ENCODE measurements around the gene FEM1B. TPM values are rescaled to one million over a fixed set of nuclear protein-coding genes. Genes with fewer than 3 reads are reported as not detected.

The FEM1B gene
- total RNA-seq, 1 experiment from 2014 or later = 22.1 TPM

- H3K36me3 ChIP-seq (ENCODE audit: low read depth, low read length) = no peaks in the 10 kb centered on the region
- no peak overlapping the region for H3K9ac ChIP-seq (ENCODE audit: low read length)
- no peaks in the 10 kb centered on the region for H3F3A ChIP-seq (ENCODE audit: low read length, unreplicated experiment)
- TF ChIP-seq EZH2 (IDR thresholded peaks at IDR 0.05; ENCODE audit: low read length, unreplicated experiment) = no peak
- no peaks in the 10 kb centered on the region for H3K79me2 ChIP-seq (ENCODE audit: low read length)
- H3K9me3 ChIP-seq (ENCODE audit: low read length) = no peaks in the 10 kb centered on the region
- H3K4me3 ChIP-seq (ENCODE audit: low read length) = no peak overlapping the region
- intact Hi-C loops (cut with micrococcal nuclease) = no loop called here
- no peaks in the 10 kb centered on the region for H3K4me1 ChIP-seq (ENCODE audit: insufficient read depth, low read length)
- no peaks in the 10 kb centered on the region for H3K27me3 ChIP-seq (ENCODE audit: low read length)
- ATAC-seq = no peak
- H3K4me2 ChIP-seq (ENCODE audit: low read length) = no peak overlapping the region
- no peak overlapping the region for H2AFZ ChIP-seq (ENCODE audit: low read length)
- no peaks in the 10 kb centered on the region for H3K9me2 ChIP-seq (replicated peaks; ENCODE audit: low read length)
- no peaks in the 10 kb centered on the region for H4K20me1 ChIP-seq (ENCODE audit: low read length)
- ChIA-PET POLR2A (ENCODE audit: unreplicated experiment) (no interaction called here), CTCF (no interaction called here)
- no peak for DNase-seq
- H3K27ac ChIP-seq (ENCODE audit: low read length) = no peak overlapping the region
- no TSS peak for BruUV-seq (replicated peaks)
Observed at GRCh38 chr15:68310804-68311463, 33.4 kb downstream of the FEM1B start.

- intact Hi-C loops (cut with micrococcal nuclease) = no loop called here
- ChIA-PET CTCF (no interaction called here), POLR2A (ENCODE audit: unreplicated experiment) (no interaction called here)
- Histone ChIP-seq H3K4me1 (ENCODE audit: insufficient read depth, low read length) (no peaks in the 10 kb centered on the region), H3K4me3 (ENCODE audit: low read length) (no peak overlapping the region), H4K20me1 (ENCODE audit: low read length) (no peaks in the 10 kb centered on the region), H3K9ac (ENCODE audit: low read length) (no peak overlapping the region), H3K36me3 (ENCODE audit: low read depth, low read length) (no peaks in the 10 kb centered on the region), H3K79me2 (ENCODE audit: low read length) (no peaks in the 10 kb centered on the region), H2AFZ (ENCODE audit: low read length) (no peak overlapping the region), H3F3A (ENCODE audit: low read length, unreplicated experiment) (no peaks in the 10 kb centered on the region), H3K27ac (ENCODE audit: low read length) (no peak overlapping the region), H3K9me3 (ENCODE audit: low read length) (no peaks in the 10 kb centered on the region), H3K27me3 (ENCODE audit: low read length) (no peaks in the 10 kb centered on the region), H3K4me2 (ENCODE audit: low read length) (no peak overlapping the region), H3K9me2 (replicated peaks; ENCODE audit: low read length) (no peaks in the 10 kb centered on the region)
- no peak for TF ChIP-seq CTCF (conservative IDR thresholded peaks at IDR 0.05; ENCODE audit: low read depth, low read length)
- TF ChIP-seq EZH2 (IDR thresholded peaks at IDR 0.05; ENCODE audit: low read length, unreplicated experiment) = no peak
- TF ChIP-seq EZH2phosphoT487 (IDR thresholded peaks at IDR 0.05; ENCODE audit: borderline replicate concordance, low read length) = no peak
- DNase-seq = no peak
- ATAC-seq = no peak
- no TSS peak for BruUV-seq (replicated peaks)
Observed at GRCh38 chr15:68311464-68311835, 33.9 kb downstream of the FEM1B start.

GRCh38 chr15:68311859-68312557 is 34.5 kb downstream of the FEM1B start:
- Histone ChIP-seq H3K9ac (ENCODE audit: low read length) (no peak overlapping the region), H3K4me2 (ENCODE audit: low read length) (no peak overlapping the region), H3K27me3 (ENCODE audit: low read length) (no peaks in the 10 kb centered on the region), H3K9me3 (ENCODE audit: low read length) (no peaks in the 10 kb centered on the region), H2AFZ (ENCODE audit: low read length) (no peak overlapping the region), H3K79me2 (ENCODE audit: low read length) (no peaks in the 10 kb centered on the region), H3K4me3 (ENCODE audit: low read length) (no peak overlapping the region), H3K27ac (ENCODE audit: low read length) (no peak overlapping the region), H3K36me3 (ENCODE audit: low read depth, low read length) (no peaks in the 10 kb centered on the region), H3K9me2 (replicated peaks; ENCODE audit: low read length) (no peaks in the 10 kb centered on the region), H3F3A (ENCODE audit: low read length, unreplicated experiment) (no peaks in the 10 kb centered on the region), H3K4me1 (ENCODE audit: insufficient read depth, low read length) (no peaks in the 10 kb centered on the region), H4K20me1 (ENCODE audit: low read length) (no peaks in the 10 kb centered on the region)
- TF ChIP-seq EZH2phosphoT487 (IDR thresholded peaks at IDR 0.05; ENCODE audit: borderline replicate concordance, low read length) = no peak
- TF ChIP-seq CTCF (conservative IDR thresholded peaks at IDR 0.05; ENCODE audit: low read depth, low read length) = no peak
- TF ChIP-seq EZH2 (IDR thresholded peaks at IDR 0.05; ENCODE audit: low read length, unreplicated experiment) = no peak
- DNase-seq (no peak), ATAC-seq (no peak)
- POLR2A ChIA-PET (ENCODE audit: unreplicated experiment) = no interaction called here
- no TSS peak for BruUV-seq (replicated peaks)
- CTCF ChIA-PET = no interaction called here
- intact Hi-C loops (cut with micrococcal nuclease) = no loop called here

Measured in PC-3 (cell line).